ENCODE data around the gene NAALADL2.

NAALADL2 gene

DNA sequence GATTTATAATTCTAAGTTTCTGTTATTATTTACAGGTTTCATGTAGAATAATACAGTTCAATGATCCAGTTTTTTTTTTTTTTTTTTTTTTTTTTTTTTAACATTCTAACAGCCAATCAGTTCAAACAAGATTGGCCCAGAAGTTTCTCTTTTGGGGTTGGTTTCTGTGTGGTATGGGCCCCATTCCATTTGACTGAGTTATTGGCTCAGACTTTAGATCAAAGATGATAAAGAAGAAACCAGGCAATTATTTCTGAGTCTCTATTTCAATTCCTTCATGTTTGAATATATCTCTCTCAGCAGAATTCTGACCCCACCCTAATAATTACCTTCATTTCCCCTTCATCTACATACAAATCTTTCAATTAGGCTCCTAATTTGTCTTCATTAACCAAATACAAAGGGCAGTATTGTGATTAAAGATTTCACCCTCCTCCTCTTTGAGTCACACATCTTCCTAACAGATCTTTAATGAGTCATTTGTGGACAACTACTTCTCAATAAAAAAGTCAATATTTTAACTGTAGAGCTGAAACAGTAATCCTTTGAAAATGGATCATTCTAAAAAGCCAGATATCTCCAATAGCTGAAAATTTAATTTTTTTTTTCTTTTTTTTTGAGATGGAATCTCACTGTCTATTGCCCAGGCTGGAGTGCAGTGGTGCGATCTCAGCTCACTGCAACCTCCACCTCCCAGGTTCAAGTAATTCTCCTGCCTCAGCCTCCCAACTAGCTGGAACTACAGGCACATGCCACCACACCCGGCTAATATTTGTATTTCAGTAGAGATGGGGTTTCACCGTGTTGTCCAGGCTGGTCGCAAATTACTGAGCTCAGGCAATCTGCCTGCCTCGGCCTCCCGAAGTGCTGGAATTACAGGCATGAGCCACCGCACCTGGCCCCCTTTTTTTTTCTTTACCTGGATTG is 878.8 kb downstream of the NAALADL2 start:
- no peaks in the 10 kb centered on the region for H3K9me2 ChIP-seq (replicated peaks; ENCODE audit: insufficient read depth, low read length)
- H3K4me3 ChIP-seq (ENCODE audit: insufficient read depth, low read length, poor library complexity, severe bottlenecking): no peak overlapping the region
- H3K9ac ChIP-seq (ENCODE audit: low read length): no peak overlapping the region
- H3K27ac ChIP-seq (ENCODE audit: low read depth, low read length): no peak overlapping the region
- no peak overlapping the region for H3K4me2 ChIP-seq (ENCODE audit: low read depth, low read length, poor library complexity, severe bottlenecking)
- H3K79me2 ChIP-seq (ENCODE audit: insufficient read depth, low read length): no peaks in the 10 kb centered on the region
- H2AFZ ChIP-seq (ENCODE audit: low read depth, low read length, severe bottlenecking): no peak overlapping the region
- no peak for TF ChIP-seq EZH2phosphoT487 (conservative IDR thresholded peaks at IDR 0.05; ENCODE audit: low read length)
- TF ChIP-seq, protein P1, sequence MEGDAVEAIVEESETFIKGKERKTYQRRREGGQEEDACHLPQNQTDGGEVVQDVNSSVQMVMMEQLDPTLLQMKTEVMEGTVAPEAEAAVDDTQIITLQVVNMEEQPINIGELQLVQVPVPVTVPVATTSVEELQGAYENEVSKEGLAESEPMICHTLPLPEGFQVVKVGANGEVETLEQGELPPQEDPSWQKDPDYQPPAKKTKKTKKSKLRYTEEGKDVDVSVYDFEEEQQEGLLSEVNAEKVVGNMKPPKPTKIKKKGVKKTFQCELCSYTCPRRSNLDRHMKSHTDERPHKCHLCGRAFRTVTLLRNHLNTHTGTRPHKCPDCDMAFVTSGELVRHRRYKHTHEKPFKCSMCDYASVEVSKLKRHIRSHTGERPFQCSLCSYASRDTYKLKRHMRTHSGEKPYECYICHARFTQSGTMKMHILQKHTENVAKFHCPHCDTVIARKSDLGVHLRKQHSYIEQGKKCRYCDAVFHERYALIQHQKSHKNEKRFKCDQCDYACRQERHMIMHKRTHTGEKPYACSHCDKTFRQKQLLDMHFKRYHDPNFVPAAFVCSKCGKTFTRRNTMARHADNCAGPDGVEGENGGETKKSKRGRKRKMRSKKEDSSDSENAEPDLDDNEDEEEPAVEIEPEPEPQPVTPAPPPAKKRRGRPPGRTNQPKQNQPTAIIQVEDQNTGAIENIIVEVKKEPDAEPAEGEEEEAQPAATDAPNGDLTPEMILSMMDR (IDR thresholded peaks at IDR 0.05; ENCODE audit: insufficient read depth, low read length, poor library complexity, severe bottlenecking): no peak
- no peaks in the 10 kb centered on the region for H3F3A ChIP-seq (ENCODE audit: insufficient read depth)
- H3K36me3 ChIP-seq (ENCODE audit: low read length): no peaks in the 10 kb centered on the region
- no peaks in the 10 kb centered on the region for H3K9me3 ChIP-seq (ENCODE audit: insufficient read depth, low read length)
- no peaks in the 10 kb centered on the region for H4K20me1 ChIP-seq (ENCODE audit: low read depth, low read length)
- no peaks in the 10 kb centered on the region for H3K27me3 ChIP-seq (ENCODE audit: low read length)

DNA sequence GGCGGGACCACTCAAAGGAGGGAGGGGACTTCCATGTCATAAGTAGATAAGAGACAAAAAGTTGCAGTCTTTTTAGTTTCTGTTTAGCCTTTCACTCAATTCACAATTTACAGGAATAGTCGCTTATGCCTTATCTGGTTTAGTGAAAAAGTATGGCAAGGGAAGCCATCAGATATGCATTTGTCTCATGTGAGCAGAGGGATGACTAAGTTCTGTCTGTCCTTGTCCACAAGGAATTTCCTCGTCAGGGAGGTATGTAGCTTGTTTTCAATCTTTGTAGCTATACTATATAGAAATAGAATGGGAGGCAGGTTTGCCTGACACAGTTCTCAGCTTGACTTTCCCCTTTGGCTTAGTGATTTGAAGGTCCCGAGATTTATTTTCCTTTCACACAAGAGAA is 882.8 kb downstream of the NAALADL2 start:
- no peak overlapping the region for H3K9ac ChIP-seq (ENCODE audit: low read length)
- no peak overlapping the region for H3K4me3 ChIP-seq (ENCODE audit: insufficient read depth, low read length, poor library complexity, severe bottlenecking)
- no peaks in the 10 kb centered on the region for H3K79me2 ChIP-seq (ENCODE audit: insufficient read depth, low read length)
- H3K27ac ChIP-seq (ENCODE audit: low read depth, low read length): no peak overlapping the region
- no peaks in the 10 kb centered on the region for H4K20me1 ChIP-seq (ENCODE audit: low read depth, low read length)
- no peaks in the 10 kb centered on the region for H3K9me3 ChIP-seq (ENCODE audit: insufficient read depth, low read length)
- H3F3A ChIP-seq (ENCODE audit: insufficient read depth): no peaks in the 10 kb centered on the region
- no peak overlapping the region for H3K4me2 ChIP-seq (ENCODE audit: low read depth, low read length, poor library complexity, severe bottlenecking)
- H3K36me3 ChIP-seq (ENCODE audit: low read length): no peaks in the 10 kb centered on the region
- H2AFZ ChIP-seq (ENCODE audit: low read depth, low read length, severe bottlenecking): no peak overlapping the region
- no peaks in the 10 kb centered on the region for H3K27me3 ChIP-seq (ENCODE audit: low read length)
- TF ChIP-seq, protein P1 (IDR thresholded peaks at IDR 0.05; ENCODE audit: insufficient read depth, low read length, poor library complexity, severe bottlenecking): no peak
- no peak for TF ChIP-seq EZH2phosphoT487 (conservative IDR thresholded peaks at IDR 0.05; ENCODE audit: low read length)
- no peaks in the 10 kb centered on the region for H3K9me2 ChIP-seq (replicated peaks; ENCODE audit: insufficient read depth, low read length)

DNA sequence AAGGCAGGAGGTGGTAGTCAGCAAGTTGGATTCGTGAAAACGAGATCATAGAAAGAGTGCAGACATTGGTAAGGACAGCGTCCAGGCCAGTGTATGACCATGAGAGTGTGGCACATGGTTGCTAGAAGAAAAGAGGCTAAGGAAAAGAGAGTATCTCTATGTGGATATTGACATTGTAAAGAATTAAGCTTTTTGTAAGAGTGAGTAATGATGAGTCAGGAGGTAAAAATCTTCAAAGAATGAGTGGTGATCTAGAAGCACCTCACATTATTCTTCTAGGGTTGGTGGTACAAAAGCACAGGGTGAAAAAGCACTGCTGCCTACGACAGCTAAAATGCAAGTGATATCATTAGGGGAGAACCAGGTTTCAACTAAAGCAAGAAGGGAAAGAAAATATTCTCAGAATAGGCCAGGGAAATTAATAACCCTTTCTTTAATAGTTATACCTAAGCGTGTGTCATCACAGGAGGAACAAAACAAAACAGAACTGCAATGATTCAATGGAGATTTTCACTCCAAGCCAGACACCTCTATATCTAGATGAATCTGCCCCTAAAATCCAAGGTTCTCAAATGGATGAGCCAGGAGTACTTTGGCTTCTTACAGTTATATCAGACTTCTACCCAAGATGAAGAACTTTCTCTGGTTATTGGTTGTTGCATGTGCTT is 884.7 kb downstream of the NAALADL2 start:
- no peak overlapping the region for H2AFZ ChIP-seq (ENCODE audit: low read depth, low read length, severe bottlenecking)
- H3K79me2 ChIP-seq (ENCODE audit: insufficient read depth, low read length): no peaks in the 10 kb centered on the region
- H3K27ac ChIP-seq (ENCODE audit: low read depth, low read length): no peak overlapping the region

More for the DNA sequence above, 884.7 kb downstream of the NAALADL2 start:
- H3K4me2 ChIP-seq (ENCODE audit: low read depth, low read length, poor library complexity, severe bottlenecking): no peak overlapping the region
- no peak overlapping the region for H3K9ac ChIP-seq (ENCODE audit: low read length)
- no peak overlapping the region for H3K4me3 ChIP-seq (ENCODE audit: insufficient read depth, low read length, poor library complexity, severe bottlenecking)
- no peaks in the 10 kb centered on the region for H3K36me3 ChIP-seq (ENCODE audit: low read length)
- H3F3A ChIP-seq (ENCODE audit: insufficient read depth): no peaks in the 10 kb centered on the region
- H4K20me1 ChIP-seq (ENCODE audit: low read depth, low read length): no peaks in the 10 kb centered on the region
- H3K9me3 ChIP-seq (ENCODE audit: insufficient read depth, low read length): no peaks in the 10 kb centered on the region
- TF ChIP-seq EZH2phosphoT487 (conservative IDR thresholded peaks at IDR 0.05; ENCODE audit: low read length): no peak
- TF ChIP-seq, protein P1 (IDR thresholded peaks at IDR 0.05; ENCODE audit: insufficient read depth, low read length, poor library complexity, severe bottlenecking): no peak
- H3K27me3 ChIP-seq (ENCODE audit: low read length): no peaks in the 10 kb centered on the region
- no peaks in the 10 kb centered on the region for H3K9me2 ChIP-seq (replicated peaks; ENCODE audit: insufficient read depth, low read length)
